HG02938 (cell line): ENCODE results near the gene CYREN.

ENCODE experiments used
- ATAC-seq: cut with Tn5 transposase; IDR thresholded peaks from one replicate; pipeline ENCODE4 v1.9.1; 2021; ENCODE audit warnings: mild to moderate bottlenecking, moderate library complexity; ENCODE audit not compliant: unreplicated experiment

CYREN gene

GRCh38 chr7:135197906-135198655 is 27.6 kb upstream of the CYREN start:
- no peak for ATAC-seq

GRCh38 chr7:135197343-135197742 is 26.8 kb upstream of the CYREN start:
- no peak for ATAC-seq

GRCh38 chr7:135195968-135196629 is 25.6 kb upstream of the CYREN start:
- ATAC-seq, result no peak

GRCh38 chr7:135195156-135195555 is 24.6 kb upstream of the CYREN start:
- ATAC-seq, result no peak

GRCh38 chr7:135194494-135195095 is 24.1 kb upstream of the CYREN start:
- ATAC-seq, result no peak

GRCh38 chr7:135193615-135194081 is 23.1 kb upstream of the CYREN start:
- ATAC-seq, result no peak

GRCh38 chr7:135192914-135193536 is 22.5 kb upstream of the CYREN start:
- no peak for ATAC-seq

- ATAC-seq, result no peak
These were observed 20.2 kb upstream of the CYREN start for GRCh38 chr7:135190703-135191102.

GRCh38 chr7:135189961-135190360 is 19.5 kb upstream of the CYREN start:
- ATAC-seq, result no peak

GRCh38 chr7:135189221-135189662 is 18.7 kb upstream of the CYREN start:
- ATAC-seq, result no peak

- ATAC-seq, result peak; percentile 32
These were observed 17.9 kb upstream of the CYREN start for GRCh38 chr7:135188298-135188984.

- ATAC-seq, result peak; percentile 72
These were observed 16.3 kb upstream of the CYREN start for GRCh38 chr7:135186841-135187253.

- peak; percentile 14 for ATAC-seq
These were observed 15.7 kb upstream of the CYREN start for GRCh38 chr7:135186261-135186540.

GRCh38 chr7:135185471-135186260 is 15.2 kb upstream of the CYREN start:
- no peak for ATAC-seq

GRCh38 chr7:135184254-135184841 is 13.8 kb upstream of the CYREN start:
- ATAC-seq, result no peak

GRCh38 chr7:135183478-135183877 is 13.0 kb upstream of the CYREN start:
- ATAC-seq, result no peak

- no peak for ATAC-seq
These were observed 11.6 kb upstream of the CYREN start for GRCh38 chr7:135181929-135182678.

- no peak for ATAC-seq
These were observed 10.9 kb upstream of the CYREN start for GRCh38 chr7:135181261-135181928.

- no peak for ATAC-seq
These were observed 9.6 kb upstream of the CYREN start for GRCh38 chr7:135180122-135180521.
